IPS-15b (cell line): ENCODE results near the gene FAXC.

Experiments used
- H3K27me3 ChIP-seq: one replicate; pipeline ENCODE4 v1.6.1; 2013; ENCODE audit warnings: low read length; ENCODE audit not compliant: control insufficient read depth, insufficient read depth
- H3K36me3 ChIP-seq: one replicate; pipeline ENCODE4 v1.6.1; 2013; ENCODE audit warnings: low read length; ENCODE audit not compliant: control insufficient read depth, insufficient read depth
- H3K4me1 ChIP-seq: one replicate; pipeline ENCODE4 v1.6.1; 2013; ENCODE audit warnings: mild to moderate bottlenecking, low read length; ENCODE audit not compliant: control insufficient read depth, insufficient read depth
- H3K4me3 ChIP-seq: one replicate; pipeline ENCODE4 v1.5.1; 2013; ENCODE audit warnings: low read depth, low read length
- H3K9ac ChIP-seq: one replicate; pipeline ENCODE4 v1.6.1; 2013; ENCODE audit warnings: low read depth, mild to moderate bottlenecking, low read length
- H3K9me3 ChIP-seq: one replicate; pipeline ENCODE4 v1.6.1; 2013; ENCODE audit warnings: mild to moderate bottlenecking, low read length; ENCODE audit not compliant: control insufficient read depth, insufficient read depth

FAXC gene

DNA sequence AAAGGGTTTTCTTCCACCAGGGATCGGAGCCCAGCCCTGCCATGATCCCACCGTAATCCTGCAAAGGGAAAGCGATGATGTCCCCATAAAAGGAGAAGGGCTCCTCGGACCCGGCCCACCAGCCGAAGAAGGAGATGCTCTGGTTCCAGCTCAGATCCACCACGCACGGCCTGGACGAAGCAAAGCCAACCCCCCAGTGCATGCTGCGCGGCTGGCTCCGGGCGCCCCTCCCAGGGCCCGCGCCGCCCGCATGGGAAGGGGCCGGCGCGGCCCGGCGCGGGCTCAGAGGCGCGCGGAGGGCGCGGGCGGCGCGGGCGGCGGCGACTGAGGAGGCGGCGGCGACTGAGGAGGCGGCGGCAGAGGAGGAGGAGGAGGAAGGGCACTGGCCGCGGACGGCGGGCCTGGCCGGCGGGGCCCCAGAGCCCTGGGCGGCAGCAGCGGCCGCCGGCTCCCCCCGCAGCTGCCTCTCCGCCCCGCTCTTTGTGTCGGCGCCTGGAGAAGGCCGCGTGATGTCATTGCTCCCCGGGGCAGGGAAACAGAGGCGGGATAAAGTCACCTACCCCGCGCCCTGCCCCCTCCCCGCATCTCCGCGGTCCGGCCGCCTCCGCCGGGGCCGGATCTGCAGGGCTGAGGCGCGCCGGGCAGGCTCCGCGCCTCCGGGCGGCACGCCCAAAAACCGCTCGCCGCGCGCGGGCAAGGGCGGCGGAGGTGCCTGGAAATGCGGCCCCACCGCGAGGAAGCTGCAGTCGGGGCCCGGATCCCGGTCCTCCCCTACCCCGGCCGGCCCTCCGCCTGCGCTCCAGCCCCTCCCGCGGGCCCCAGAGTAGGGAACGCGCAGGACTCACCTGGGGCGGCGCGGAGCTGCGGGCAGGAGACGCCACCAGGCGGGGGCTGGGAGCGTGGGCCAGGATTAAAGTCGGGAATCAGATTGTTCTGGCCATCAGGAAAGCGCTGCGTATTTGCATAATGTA lies at the start of gene FAXC:
TSS of gene FAXC (minus strand) at position 504 of the 971 bp plus-strand sequence. CDS start at position 202, 302 bp downstream.
- Histone ChIP-seq H3K9ac (peak within 1 kb of the TSS; percentile 56), H3K4me1 (peaks cover 12% of the 10 kb centered on the region), H3K36me3 (no peaks in the 10 kb centered on the region), H3K27me3 (no peaks in the 10 kb centered on the region), H3K9me3 (no peaks in the 10 kb centered on the region), H3K4me3 (peak within 1 kb of the TSS; percentile 76)

DNA sequence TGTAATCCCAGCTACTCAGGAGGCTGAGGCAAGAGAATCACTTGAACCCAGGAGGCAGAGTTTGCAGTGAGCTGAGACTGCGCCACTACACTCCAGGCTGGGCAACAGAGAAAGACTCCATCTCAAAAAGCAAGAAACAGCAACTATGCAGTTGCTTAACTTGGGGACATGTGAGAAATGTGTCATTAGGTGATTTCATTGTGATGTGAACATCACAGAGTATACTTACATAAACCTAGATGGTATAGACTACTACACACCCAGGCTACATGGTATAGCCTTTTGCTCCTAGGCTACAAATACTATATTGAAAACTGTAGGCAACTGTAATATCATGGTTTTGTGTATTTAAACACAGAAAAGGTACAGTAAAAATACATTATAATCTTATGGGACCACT lies 47.8 kb upstream of the FAXC start:
- Histone ChIP-seq H3K4me1 (peaks cover 2% of the 10 kb centered on the region), H3K9me3 (no peaks in the 10 kb centered on the region), H3K9ac (no peak overlapping the region), H3K4me3 (no peak overlapping the region), H3K36me3 (peaks cover 3% of the 10 kb centered on the region), H3K27me3 (no peaks in the 10 kb centered on the region)

DNA sequence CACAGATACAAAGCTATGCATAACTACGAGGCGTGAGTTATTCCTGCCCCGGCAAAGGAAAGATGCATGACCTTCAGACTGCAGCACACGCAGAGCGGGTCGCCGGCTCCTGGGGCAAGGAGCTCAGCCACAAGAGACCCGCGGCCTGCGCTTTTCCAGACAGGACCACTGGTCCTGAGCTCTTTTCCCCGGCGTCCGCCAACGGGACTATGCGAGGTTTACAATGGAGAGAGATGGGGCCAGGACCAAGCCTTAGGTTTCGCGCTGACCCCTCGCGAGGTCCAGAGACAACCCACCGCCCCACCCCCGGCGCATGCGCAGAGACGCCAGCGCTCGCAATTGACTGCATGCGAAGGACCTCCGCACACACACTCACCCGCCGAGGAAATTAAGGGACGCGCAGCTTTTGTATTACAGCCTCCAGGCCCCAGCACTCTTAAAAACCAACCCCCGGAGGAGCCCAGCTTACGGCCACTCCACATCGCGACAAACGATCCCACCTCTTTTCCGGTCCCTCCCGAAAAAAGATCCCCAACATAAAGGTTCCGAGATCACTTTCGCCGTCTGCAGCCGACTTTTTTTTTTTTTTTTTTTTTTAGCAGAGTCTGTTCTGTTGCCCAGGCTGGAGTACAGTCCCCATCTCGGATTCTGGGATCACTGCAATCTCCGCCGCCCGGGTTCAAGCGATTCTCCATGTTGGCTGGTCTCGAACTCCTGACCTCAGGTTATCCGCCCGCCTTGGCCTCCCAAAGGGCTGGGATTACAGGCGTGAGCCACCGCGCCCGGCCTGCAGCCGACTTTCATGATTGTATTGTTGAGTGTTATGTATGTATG lies 44.4 kb upstream of the FAXC start, which contains the start of gene COQ3:
TSS of gene COQ3 (minus strand) at position 498 of the 834 bp plus-strand sequence. CDS start at position 482, 16 bp downstream.
- no peaks in the 10 kb centered on the region for H3K9me3 ChIP-seq

DNA sequence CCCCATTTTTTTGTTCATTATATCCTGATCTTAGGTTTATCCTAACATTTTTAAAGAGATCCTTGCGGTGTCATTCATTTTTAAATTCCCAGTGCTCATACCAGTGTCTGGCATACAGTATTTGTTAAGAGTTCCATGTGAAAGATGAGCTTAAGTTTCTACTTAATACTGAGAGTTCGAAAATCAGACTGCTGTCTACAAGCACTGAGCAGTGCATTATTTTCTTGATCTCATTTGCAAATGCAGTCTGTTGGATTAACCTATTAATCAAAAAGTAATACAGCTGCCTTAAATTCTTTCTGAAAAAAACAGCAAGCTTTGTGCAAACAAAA lies 43.9 kb upstream of the FAXC start:
- peak overlapping the region; percentile 97 for H3K9ac ChIP-seq
- peak overlapping the region; percentile 91 for H3K4me3 ChIP-seq
- H3K36me3 ChIP-seq = no peaks in the 10 kb centered on the region

More for the DNA sequence above, 44.4 kb upstream of the FAXC start, which contains the start of gene COQ3:
- Histone ChIP-seq H3K9ac (peak within 1 kb of the TSS; percentile 97), H3K27me3 (no peaks in the 10 kb centered on the region), H3K4me1 (peaks cover 2% of the 10 kb centered on the region), H3K4me3 (peak within 1 kb of the TSS; percentile 91), H3K36me3 (no peaks in the 10 kb centered on the region)

DNA sequence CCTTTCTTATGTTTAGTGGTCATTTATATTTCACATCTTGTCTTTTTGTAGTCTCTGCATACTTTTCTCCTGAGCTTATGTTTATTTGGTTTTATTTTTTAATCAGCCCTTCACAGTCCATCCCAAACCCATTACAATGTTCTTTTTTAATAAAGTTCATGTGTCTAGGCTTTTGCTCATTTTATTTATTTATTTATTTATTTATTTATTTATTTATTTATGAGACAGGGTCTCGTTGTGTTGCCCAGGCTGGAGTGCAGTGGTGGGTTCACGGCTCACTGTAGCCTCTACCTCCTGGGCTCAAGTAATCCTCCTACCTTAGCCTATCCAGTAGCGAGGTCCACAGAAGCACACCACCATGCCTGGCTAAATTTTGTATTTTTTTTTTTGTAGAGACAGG lies 41.4 kb upstream of the FAXC start:
- H3K9me3 ChIP-seq = no peaks in the 10 kb centered on the region
- H3K9ac ChIP-seq = no peak overlapping the region

More for the DNA sequence above, 43.9 kb upstream of the FAXC start:
- Histone ChIP-seq H3K9me3 (no peaks in the 10 kb centered on the region), H3K27me3 (no peaks in the 10 kb centered on the region), H3K4me1 (peaks cover 2% of the 10 kb centered on the region)

DNA sequence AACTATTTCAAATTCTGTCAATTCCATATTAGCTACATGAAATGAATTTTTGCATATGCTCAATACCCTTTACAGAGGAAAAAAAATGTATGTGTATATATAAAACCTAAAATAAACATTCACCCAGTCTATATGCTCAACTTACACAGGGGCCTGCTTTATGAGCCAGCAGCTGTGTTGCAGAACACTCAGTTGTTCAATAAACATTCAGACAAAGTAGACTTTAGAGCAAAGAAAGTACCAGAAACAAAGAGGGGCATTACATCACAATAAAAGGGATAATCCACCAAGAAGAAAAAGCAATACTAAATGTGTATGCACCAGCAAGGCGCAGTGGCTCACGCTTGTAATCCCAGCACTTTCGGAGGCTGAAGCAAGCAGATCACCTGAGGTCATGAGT lies 35.0 kb upstream of the FAXC start:
- no peaks in the 10 kb centered on the region for H3K27me3 ChIP-seq
- no peaks in the 10 kb centered on the region for H3K4me1 ChIP-seq
- no peaks in the 10 kb centered on the region for H3K9me3 ChIP-seq
- H3K36me3 ChIP-seq = no peaks in the 10 kb centered on the region
- H3K4me3 ChIP-seq = no peak overlapping the region
- no peak overlapping the region for H3K9ac ChIP-seq

More for the DNA sequence above, 41.4 kb upstream of the FAXC start:
- H3K4me1 ChIP-seq = peaks cover 2% of the 10 kb centered on the region
- H3K27me3 ChIP-seq = no peaks in the 10 kb centered on the region
- no peaks in the 10 kb centered on the region for H3K36me3 ChIP-seq
- no peak overlapping the region for H3K4me3 ChIP-seq

DNA sequence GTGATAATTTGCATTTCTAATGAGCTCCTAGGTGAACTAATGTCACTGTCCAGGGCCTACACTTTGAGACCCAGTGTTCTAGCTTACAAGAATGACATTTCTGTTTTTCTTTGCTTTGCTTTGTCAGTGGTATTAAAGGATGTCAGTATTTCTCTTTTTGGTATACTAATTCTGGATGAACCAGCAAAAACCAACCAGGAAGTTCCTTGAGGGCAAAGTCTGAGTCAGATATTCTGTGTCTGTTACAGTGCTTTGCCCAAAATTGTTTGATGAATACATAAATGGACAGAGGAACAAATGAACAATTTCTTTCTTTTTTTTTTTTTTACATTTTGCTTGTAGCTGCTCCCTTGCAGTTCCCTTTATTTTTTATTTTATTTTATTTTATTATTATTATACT lies 29.2 kb upstream of the FAXC start:
- no peaks in the 10 kb centered on the region for H3K27me3 ChIP-seq
- no peaks in the 10 kb centered on the region for H3K36me3 ChIP-seq
- H3K9ac ChIP-seq = no peak overlapping the region
- no peaks in the 10 kb centered on the region for H3K9me3 ChIP-seq
- H3K4me3 ChIP-seq = no peak overlapping the region
- H3K4me1 ChIP-seq = no peaks in the 10 kb centered on the region

DNA sequence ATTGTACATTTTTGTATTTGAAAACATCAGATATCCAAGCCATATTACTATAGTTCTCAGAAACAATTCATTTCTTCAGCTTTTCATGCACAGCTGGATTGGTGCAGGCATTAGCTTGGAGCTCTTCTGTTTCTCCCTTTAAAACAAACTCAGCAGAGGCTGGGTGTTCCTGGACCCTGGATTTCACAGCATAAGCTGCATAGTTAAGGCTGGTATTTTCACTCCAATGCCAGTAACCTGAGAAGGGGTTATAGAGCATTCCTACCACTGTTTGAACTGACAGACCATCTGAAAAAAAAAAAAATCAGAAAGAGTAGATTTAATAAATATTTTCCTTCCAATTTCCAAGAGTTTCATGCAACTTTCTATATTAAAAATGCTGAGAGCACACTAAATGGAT lies 20.1 kb upstream of the FAXC start:
- H3K4me3 ChIP-seq = no peak overlapping the region
- no peak overlapping the region for H3K9ac ChIP-seq
- no peaks in the 10 kb centered on the region for H3K9me3 ChIP-seq
- H3K27me3 ChIP-seq = no peaks in the 10 kb centered on the region
- H3K36me3 ChIP-seq = no peaks in the 10 kb centered on the region
- H3K4me1 ChIP-seq = peaks cover 6% of the 10 kb centered on the region

DNA sequence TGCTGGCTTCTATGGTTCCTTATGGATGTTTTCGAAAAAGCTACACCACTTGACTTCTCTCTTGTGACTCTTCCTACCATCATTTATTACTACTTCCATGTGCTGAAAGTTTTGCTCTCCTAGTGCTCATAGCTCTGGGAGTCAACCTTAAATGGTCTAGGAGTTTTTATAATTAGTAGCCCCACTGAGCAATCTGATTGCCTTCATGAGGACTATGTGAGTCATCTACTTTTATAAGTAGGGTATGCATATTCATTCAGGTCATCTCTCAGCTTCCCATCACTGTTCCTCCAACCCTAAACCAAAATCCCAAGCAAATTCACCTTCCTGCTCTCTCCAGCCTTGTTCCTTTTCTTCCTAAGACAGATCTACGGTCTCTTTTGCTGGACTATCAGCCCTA lies 17.4 kb upstream of the FAXC start:
- H3K36me3 ChIP-seq = no peaks in the 10 kb centered on the region
- no peaks in the 10 kb centered on the region for H3K27me3 ChIP-seq
- H3K9me3 ChIP-seq = no peaks in the 10 kb centered on the region
- H3K9ac ChIP-seq = no peak overlapping the region
- no peak overlapping the region for H3K4me3 ChIP-seq
- peaks cover 6% of the 10 kb centered on the region for H3K4me1 ChIP-seq

DNA sequence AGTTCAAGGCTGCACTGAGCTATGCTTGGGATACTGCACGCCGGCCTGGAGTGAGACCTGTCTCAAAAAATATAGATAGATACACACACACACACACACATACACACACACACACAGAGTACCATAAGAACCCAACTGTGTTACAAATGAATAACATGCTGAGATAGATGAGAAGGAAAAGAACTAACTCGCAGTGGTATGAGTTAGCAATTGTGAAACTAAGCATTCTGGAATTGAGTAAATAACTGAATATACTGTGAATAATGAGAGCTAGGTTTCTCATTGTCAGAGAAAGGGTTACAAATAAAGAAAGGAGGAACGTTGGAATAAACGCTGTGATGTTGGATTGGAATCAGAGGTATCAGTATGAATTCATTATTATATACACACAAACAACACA lies 14.6 kb upstream of the FAXC start:
- no peaks in the 10 kb centered on the region for H3K9me3 ChIP-seq
- H3K36me3 ChIP-seq = no peaks in the 10 kb centered on the region
- no peaks in the 10 kb centered on the region for H3K4me1 ChIP-seq
- H3K9ac ChIP-seq = no peak overlapping the region
- H3K4me3 ChIP-seq = no peak overlapping the region
- H3K27me3 ChIP-seq = no peaks in the 10 kb centered on the region

DNA sequence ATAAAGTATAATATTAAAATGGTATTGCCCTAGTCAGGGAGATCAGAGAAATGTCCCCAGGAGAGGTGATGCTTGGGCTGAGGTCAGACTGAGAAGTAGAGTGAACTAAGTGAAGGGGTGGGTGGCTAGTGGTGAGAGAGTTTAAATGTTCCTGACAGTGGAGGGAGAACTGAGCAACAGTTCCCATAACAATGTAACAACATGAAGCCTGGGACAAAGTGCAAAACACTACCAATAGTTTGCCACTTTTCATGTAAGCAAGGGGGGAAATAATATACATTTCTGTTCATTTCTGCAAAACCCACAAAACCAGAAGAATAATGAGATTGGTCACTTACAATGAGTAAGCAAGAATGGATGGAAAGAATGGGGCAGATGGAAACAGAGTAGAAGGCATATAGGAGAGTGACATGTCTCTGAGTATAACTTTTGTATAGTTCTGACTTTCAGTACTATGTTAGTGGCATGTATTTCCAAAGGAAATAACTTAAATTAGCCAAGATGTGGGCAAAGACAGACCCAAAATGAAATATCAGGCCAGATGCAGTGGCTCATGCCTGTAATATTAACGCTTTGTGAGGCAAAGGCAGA lies 13.3 kb upstream of the FAXC start:
- H3K27me3 ChIP-seq = no peaks in the 10 kb centered on the region
- H3K36me3 ChIP-seq = no peaks in the 10 kb centered on the region
- no peak overlapping the region for H3K9ac ChIP-seq
- H3K9me3 ChIP-seq = no peaks in the 10 kb centered on the region
- no peaks in the 10 kb centered on the region for H3K4me1 ChIP-seq
- no peak overlapping the region for H3K4me3 ChIP-seq
